Neural cell (in vitro differentiated cells): ENCODE measurements around the gene HIC2.

Experiments used
- CTCF ChIP-seq: fragments of 450-650 bp; IDR thresholded peaks from 2 replicates; pipeline ENCODE4 v1.5.1; 2014; ENCODE audit warnings: antibody characterized with exemption, mild to moderate bottlenecking, moderate library complexity; ENCODE audit not compliant: poor library complexity, severe bottlenecking
- EP300 ChIP-seq: fragments of 450-650 bp; conservative IDR thresholded peaks from 2 replicates; pipeline ENCODE4 v1.6.1; 2014; ENCODE audit warnings: antibody characterized with exemption, mild to moderate bottlenecking, moderate library complexity; ENCODE audit not compliant: poor library complexity, severe bottlenecking
- EZH2 ChIP-seq: fragments of 200-600, 300-800 bp; shearing (Covaris generic), sonication (generic); IDR thresholded peaks from 2 replicates; pipeline ENCODE4 v1.6.1; 2014; ENCODE audit warnings: antibody characterized with exemption, low read length, borderline replicate concordance, mild to moderate bottlenecking; ENCODE audit not compliant: insufficient read depth, poor library complexity, severe bottlenecking
- POLR2AphosphoS5 ChIP-seq: IDR thresholded peaks from 2 replicates; pipeline ENCODE4 v1.6.1; 2012
- REST ChIP-seq: IDR thresholded peaks from 2 replicates; pipeline ENCODE4 v1.6.1; 2012; ENCODE audit warnings: borderline replicate concordance

DNA sequence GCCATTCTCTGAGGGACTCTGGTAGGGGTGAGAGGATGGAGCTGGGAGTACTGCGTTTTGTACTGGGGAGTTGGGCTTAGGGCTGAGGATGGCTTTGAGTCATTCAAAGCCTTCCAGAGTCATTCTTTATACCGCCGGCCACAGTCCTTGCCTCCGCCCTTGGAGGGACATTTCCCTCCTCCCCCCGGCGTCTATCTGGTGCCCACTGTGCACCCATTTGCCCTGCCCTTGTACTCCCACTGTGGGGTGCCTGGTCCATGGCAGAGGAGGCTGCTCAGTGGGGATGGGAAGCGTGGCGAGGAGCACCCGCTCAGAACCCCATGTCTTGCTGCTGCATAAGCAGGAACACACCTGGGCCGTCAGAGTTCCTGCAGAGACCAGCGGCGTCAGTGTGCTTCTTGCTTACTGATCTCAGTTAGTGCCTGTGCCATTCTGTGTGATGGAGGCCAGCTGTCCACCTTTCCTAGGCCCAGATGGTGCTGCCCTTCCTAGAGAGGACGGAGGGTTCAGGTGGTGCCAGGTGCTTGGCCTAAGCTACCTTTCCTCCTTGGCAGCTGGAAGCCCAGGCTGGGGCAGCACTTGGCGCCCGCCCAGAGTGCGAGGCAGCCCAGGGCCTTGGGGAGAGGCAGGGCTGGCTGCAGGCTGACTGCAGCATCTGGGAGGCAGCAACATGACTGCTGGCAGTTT, 26.7 kb downstream of the HIC2 start:
- TF ChIP-seq POLR2AphosphoS5 (no peak), CTCF (no peak), EP300 (no peak), EZH2 (no peak), REST (no peak)
